ENCODE results near the gene NPTX1.
"Not testable (repeated sequence)": the region's sequence is repeated elsewhere in the genome, so short reads cannot be mapped to it uniquely, and the experiment has no call there.

- TF ChIP-seq, protein P1, sequence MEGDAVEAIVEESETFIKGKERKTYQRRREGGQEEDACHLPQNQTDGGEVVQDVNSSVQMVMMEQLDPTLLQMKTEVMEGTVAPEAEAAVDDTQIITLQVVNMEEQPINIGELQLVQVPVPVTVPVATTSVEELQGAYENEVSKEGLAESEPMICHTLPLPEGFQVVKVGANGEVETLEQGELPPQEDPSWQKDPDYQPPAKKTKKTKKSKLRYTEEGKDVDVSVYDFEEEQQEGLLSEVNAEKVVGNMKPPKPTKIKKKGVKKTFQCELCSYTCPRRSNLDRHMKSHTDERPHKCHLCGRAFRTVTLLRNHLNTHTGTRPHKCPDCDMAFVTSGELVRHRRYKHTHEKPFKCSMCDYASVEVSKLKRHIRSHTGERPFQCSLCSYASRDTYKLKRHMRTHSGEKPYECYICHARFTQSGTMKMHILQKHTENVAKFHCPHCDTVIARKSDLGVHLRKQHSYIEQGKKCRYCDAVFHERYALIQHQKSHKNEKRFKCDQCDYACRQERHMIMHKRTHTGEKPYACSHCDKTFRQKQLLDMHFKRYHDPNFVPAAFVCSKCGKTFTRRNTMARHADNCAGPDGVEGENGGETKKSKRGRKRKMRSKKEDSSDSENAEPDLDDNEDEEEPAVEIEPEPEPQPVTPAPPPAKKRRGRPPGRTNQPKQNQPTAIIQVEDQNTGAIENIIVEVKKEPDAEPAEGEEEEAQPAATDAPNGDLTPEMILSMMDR (IDR thresholded peaks at IDR 0.05; ENCODE audit: borderline replicate concordance, extremely low read depth, low read length, poor library complexity, severe bottlenecking), result not testable (repeated sequence)
- not testable (repeated sequence) for TF ChIP-seq EZH2 (IDR thresholded peaks at IDR 0.05; ENCODE audit: borderline replicate concordance, low read depth, low read length, severe bottlenecking)
These were observed 30.8 kb upstream of the NPTX1 start for GRCh38 chr17:80507177-80507576.
